Measurements from ENCODE around the gene CD151. TPM values are rescaled to one million over a fixed set of nuclear protein-coding genes. Genes with fewer than 3 reads are reported as not detected.

CD151 gene
- total and polyA plus RNA-seq, 3 experiments from 2014 or later: 19.6 to 65.5 (median 61.2) TPM

GRCh38 chr11:790721-791564 is 41.8 kb upstream of the CD151 start:
- Mint-ChIP-seq H3K4me1 (peaks cover 2 to 18% (median 4%) of the 10 kb centered on the region in 3 donors), H3K9me3 (no peaks in the 10 kb centered on the region), H3K27me3 (peaks cover 3% of the 10 kb centered on the region in 2 donors), H3K4me3 (no peak overlapping the region), H3K27ac (peak overlapping the region in 1 of 8 donors; percentile 92), H3K36me3 (peaks cover 0 to 22% (median 0%) of the 10 kb centered on the region in 3 donors)
- ChIA-PET POLR2A (interaction anchor here (0.7 kb wide), 1 partner anchor 53 kb away, joined by 14 read pairs; no protein-coding TSS in a partner anchor), CTCF (no interaction called here)
- Histone ChIP-seq H3K4me3 (ENCODE audit: low read length) (no peak overlapping the region), H3K36me3 (ENCODE audit: insufficient read depth, low read length) (peaks cover 4% of the 10 kb centered on the region), H3K4me1 (ENCODE audit: insufficient read depth, low read length) (peaks cover 14% of the 10 kb centered on the region), H3K27ac (ENCODE audit: low read depth, low read length) (no peak overlapping the region), H3K27me3 (ENCODE audit: insufficient read depth, low read length, poor library complexity, severe bottlenecking) (no peaks in the 10 kb centered on the region), H3K9me3 (ENCODE audit: low read length) (no peaks in the 10 kb centered on the region)
- no peak for DNase-seq

GRCh38 chr11:791658-792534 is 40.9 kb upstream of the CD151 start:
- Mint-ChIP-seq H3K27ac (no peak overlapping the region), H3K4me3 (no peak overlapping the region), H3K4me1 (peaks cover 9 to 24% (median 10%) of the 10 kb centered on the region in 3 donors), H3K9me3 (no peaks in the 10 kb centered on the region), H3K36me3 (peaks cover 0 to 23% (median 0%) of the 10 kb centered on the region in 3 donors), H3K27me3 (peaks cover 3% of the 10 kb centered on the region in 2 donors)
- Histone ChIP-seq H3K36me3 (ENCODE audit: insufficient read depth, low read length) (peaks cover 4% of the 10 kb centered on the region), H3K4me3 (ENCODE audit: low read length) (no peak overlapping the region), H3K4me1 (ENCODE audit: insufficient read depth, low read length) (peaks cover 21% of the 10 kb centered on the region), H3K9me3 (ENCODE audit: low read length) (no peaks in the 10 kb centered on the region), H3K27ac (ENCODE audit: low read depth, low read length) (no peak overlapping the region), H3K27me3 (ENCODE audit: insufficient read depth, low read length, poor library complexity, severe bottlenecking) (no peaks in the 10 kb centered on the region)
- ChIA-PET CTCF (no interaction called here), POLR2A (no interaction called here)
- no peak for DNase-seq

DNA sequence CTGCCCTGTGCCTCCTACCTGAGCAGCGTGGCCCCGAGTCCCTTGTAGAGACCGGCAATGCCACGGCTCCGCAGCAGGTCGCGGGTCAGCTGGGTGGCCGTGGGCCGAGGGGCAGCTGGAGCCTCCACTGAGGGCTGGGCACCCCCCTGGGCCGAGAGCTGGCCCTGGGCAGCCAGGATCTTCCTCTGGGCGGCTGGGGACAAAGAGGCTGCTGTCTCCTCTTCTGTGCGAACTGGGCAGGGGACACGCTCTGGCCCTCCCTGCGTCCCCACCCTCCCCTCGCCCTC is 40.3 kb upstream of the CD151 start:
- no peaks in the 10 kb centered on the region for H3K27me3 ChIP-seq (ENCODE audit: insufficient read depth, low read length, poor library complexity, severe bottlenecking)
- peaks cover 3% of the 10 kb centered on the region in 2 donors for H3K27me3 Mint-ChIP-seq
- peaks cover 0 to 25% (median 0%) of the 10 kb centered on the region in 3 donors for H3K36me3 Mint-ChIP-seq
- CTCF ChIA-PET: no interaction called here
- H3K4me3 ChIP-seq (ENCODE audit: low read length): no peak overlapping the region
- H3K4me3 Mint-ChIP-seq: no peak overlapping the region
- H3K9me3 Mint-ChIP-seq: no peaks in the 10 kb centered on the region
- H3K27ac ChIP-seq (ENCODE audit: low read depth, low read length): no peak overlapping the region
- no peak for DNase-seq
- H3K4me1 Mint-ChIP-seq: peaks cover 14 to 30% (median 14%) of the 10 kb centered on the region in 3 donors
- H3K4me1 ChIP-seq (ENCODE audit: insufficient read depth, low read length): peaks cover 25% of the 10 kb centered on the region
- H3K36me3 ChIP-seq (ENCODE audit: insufficient read depth, low read length): peaks cover 4% of the 10 kb centered on the region
- POLR2A ChIA-PET: no interaction called here
- H3K27ac Mint-ChIP-seq: no peak overlapping the region
- H3K9me3 ChIP-seq (ENCODE audit: low read length): no peaks in the 10 kb centered on the region

GRCh38 chr11:792873-793272 is 39.9 kb upstream of the CD151 start:
- H3K27ac ChIP-seq (ENCODE audit: low read depth, low read length): no peak overlapping the region
- no peaks in the 10 kb centered on the region for H3K9me3 ChIP-seq (ENCODE audit: low read length)
- CTCF ChIA-PET: no interaction called here
- Mint-ChIP-seq H3K9me3 (no peaks in the 10 kb centered on the region), H3K27ac (peak overlapping the region in 1 of 8 donors; percentile 24), H3K27me3 (peaks cover 3% of the 10 kb centered on the region in 2 donors), H3K36me3 (peaks cover 0 to 25% (median 0%) of the 10 kb centered on the region in 3 donors), H3K4me3 (no peak overlapping the region), H3K4me1 (peaks cover 12 to 27% (median 14%) of the 10 kb centered on the region in 3 donors)
- DNase-seq: no peak
- no peaks in the 10 kb centered on the region for H3K27me3 ChIP-seq (ENCODE audit: insufficient read depth, low read length, poor library complexity, severe bottlenecking)
- H3K4me3 ChIP-seq (ENCODE audit: low read length): no peak overlapping the region
- H3K36me3 ChIP-seq (ENCODE audit: insufficient read depth, low read length): peaks cover 4% of the 10 kb centered on the region
- POLR2A ChIA-PET: no interaction called here
- H3K4me1 ChIP-seq (ENCODE audit: insufficient read depth, low read length): peaks cover 25% of the 10 kb centered on the region

DNA sequence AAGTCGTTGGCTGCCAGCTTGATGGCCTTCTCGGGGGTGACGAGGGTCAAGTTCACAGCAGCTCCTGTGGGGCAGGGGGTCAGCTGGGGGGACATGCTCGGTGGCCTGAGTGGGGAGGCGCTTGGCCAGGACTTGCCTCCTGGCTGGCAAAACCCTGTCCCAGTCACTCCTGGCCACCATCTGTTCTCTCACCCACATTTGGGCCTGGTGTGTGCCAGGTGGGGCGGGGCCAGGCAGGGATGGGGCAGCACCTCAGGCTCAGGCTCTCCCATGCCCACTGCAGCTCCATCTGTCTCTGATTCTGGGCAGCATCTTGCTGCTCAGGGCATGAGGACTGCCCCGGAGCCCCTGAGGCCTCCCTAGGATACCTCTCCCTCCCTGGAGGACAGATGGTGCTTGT is 39.2 kb upstream of the CD151 start:
- Histone ChIP-seq H3K4me1 (ENCODE audit: insufficient read depth, low read length) (peaks cover 25% of the 10 kb centered on the region), H3K27me3 (ENCODE audit: insufficient read depth, low read length, poor library complexity, severe bottlenecking) (no peaks in the 10 kb centered on the region), H3K36me3 (ENCODE audit: insufficient read depth, low read length) (peaks cover 4% of the 10 kb centered on the region), H3K27ac (ENCODE audit: low read depth, low read length) (no peak overlapping the region), H3K4me3 (ENCODE audit: low read length) (no peak overlapping the region), H3K9me3 (ENCODE audit: low read length) (no peaks in the 10 kb centered on the region)
- POLR2A ChIA-PET: no interaction called here
- Mint-ChIP-seq H3K4me1 (peaks cover 12 to 26% (median 14%) of the 10 kb centered on the region in 3 donors), H3K9me3 (no peaks in the 10 kb centered on the region), H3K36me3 (peaks cover 0 to 25% (median 0%) of the 10 kb centered on the region in 3 donors), H3K27me3 (peaks cover 3% of the 10 kb centered on the region in 2 donors), H3K27ac (peak overlapping the region in 1 of 8 donors; percentile 65), H3K4me3 (peak overlapping the region in 2 of 7 donors; percentile 24 to 86)
- DNase-seq: no peak
- CTCF ChIA-PET: no interaction called here

- DNase-seq: no peak
- Histone ChIP-seq H3K4me1 (ENCODE audit: insufficient read depth, low read length) (peaks cover 25% of the 10 kb centered on the region), H3K9me3 (ENCODE audit: low read length) (no peaks in the 10 kb centered on the region), H3K4me3 (ENCODE audit: low read length) (no peak overlapping the region), H3K36me3 (ENCODE audit: insufficient read depth, low read length) (peaks cover 4% of the 10 kb centered on the region), H3K27ac (ENCODE audit: low read depth, low read length) (no peak overlapping the region), H3K27me3 (ENCODE audit: insufficient read depth, low read length, poor library complexity, severe bottlenecking) (no peaks in the 10 kb centered on the region)
- Mint-ChIP-seq H3K36me3 (peaks cover 0 to 25% (median 0%) of the 10 kb centered on the region in 3 donors), H3K9me3 (no peaks in the 10 kb centered on the region), H3K27ac (no peak overlapping the region), H3K27me3 (peaks cover 0 to 3% of the 10 kb centered on the region in 2 donors), H3K4me1 (peaks cover 12 to 26% (median 14%) of the 10 kb centered on the region in 3 donors), H3K4me3 (peak overlapping the region in 6 of 7 donors; percentile 5 to 86 (median 36))
- ChIA-PET CTCF (interaction anchor here (0.7 kb wide), 1 partner anchor 36 kb away, joined by 3 read pairs; no protein-coding TSS in a partner anchor), POLR2A (no interaction called here)
Observed at GRCh38 chr11:794013-794765, 38.6 kb upstream of the CD151 start.

DNA sequence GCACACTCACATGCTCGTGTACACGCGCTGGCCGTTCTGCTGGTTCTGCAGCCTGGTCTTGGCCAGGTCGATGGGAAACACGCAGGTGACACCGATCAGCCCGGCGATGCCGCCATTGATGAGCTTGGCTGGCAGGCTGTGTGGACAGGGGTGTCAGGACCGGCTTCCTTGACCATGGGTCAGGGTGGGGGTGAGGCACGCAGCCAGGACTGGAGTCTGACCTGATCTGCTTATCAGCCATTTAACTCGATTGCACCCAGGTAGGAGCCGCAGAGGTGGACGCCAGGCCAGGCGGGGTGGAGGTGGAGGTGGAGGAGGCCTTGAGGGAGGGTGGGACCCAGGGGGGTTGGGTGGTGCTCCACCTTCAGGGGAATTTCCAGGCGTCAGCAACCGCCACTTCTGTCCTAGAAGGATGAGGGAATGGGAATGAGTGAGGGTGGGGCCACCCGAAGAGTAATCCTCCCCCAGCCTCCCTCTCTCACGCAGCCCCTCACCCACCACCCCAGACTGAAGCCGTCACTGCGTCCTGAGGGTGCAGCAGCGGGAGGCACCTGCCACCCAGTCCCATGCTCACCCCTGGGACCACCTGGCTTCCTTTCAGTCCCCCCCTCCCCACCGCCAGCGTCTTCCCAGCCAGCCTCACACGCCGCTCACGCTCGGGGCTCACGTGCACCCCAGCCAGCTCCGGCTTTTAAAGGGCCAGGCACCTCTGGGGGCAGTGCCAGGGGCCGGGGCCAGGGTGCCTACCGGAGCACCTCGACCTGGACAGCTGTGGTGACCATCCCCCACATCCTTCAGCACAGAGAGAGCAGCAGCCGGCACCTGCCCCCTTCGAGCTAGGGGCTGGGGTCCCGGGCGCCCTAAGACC is 37.8 kb upstream of the CD151 start:
- Mint-ChIP-seq H3K4me3 (peak overlapping the region; percentile 16 to 92 (median 61)), H3K4me1 (peaks cover 12 to 26% (median 14%) of the 10 kb centered on the region in 3 donors), H3K9me3 (no peaks in the 10 kb centered on the region), H3K27me3 (peaks cover 0 to 3% of the 10 kb centered on the region in 2 donors), H3K36me3 (peaks cover 0 to 25% (median 0%) of the 10 kb centered on the region in 3 donors), H3K27ac (peak overlapping the region in 2 of 8 donors; percentile 94 to 97)
- Histone ChIP-seq H3K9me3 (ENCODE audit: low read length) (no peaks in the 10 kb centered on the region), H3K27me3 (ENCODE audit: insufficient read depth, low read length, poor library complexity, severe bottlenecking) (no peaks in the 10 kb centered on the region), H3K4me3 (ENCODE audit: low read length) (no peak overlapping the region), H3K27ac (ENCODE audit: low read depth, low read length) (peak overlapping the region; percentile 69), H3K4me1 (ENCODE audit: insufficient read depth, low read length) (peaks cover 25% of the 10 kb centered on the region), H3K36me3 (ENCODE audit: insufficient read depth, low read length) (peaks cover 4% of the 10 kb centered on the region)
- DNase-seq: no peak
- POLR2A ChIA-PET: interaction anchor here (0.7 to 2.5 kb wide), 3 partner anchors 16 to 504 kb away, joined by 3 to 6 read pairs (median 5); no protein-coding TSS in a partner anchor
- CTCF ChIA-PET: interaction anchor here (1.3 kb wide), 1 partner anchor 17 kb away, joined by 3 read pairs; no protein-coding TSS in a partner anchor
